Right renal cortex interstitium (tissue), 3 donors: ENCODE results near the gene ARHGDIA. TPM values are rescaled to one million over a fixed set of nuclear protein-coding genes. Genes with fewer than 3 reads are reported as not detected.

Source experiments
- DNase-seq, 3 donors: peaks; one replicate each; pipeline ENCODE4 v3.0.0-alpha.2; 2013; ENCODE audit warnings: low read depth in 3 of 3, low spot score in 2 of 3
- polyA plus RNA-seq, 3 donors: library from polyadenylated mRNA; unstranded; fragments of 120-200 nt; gene quantifications; one replicate each; pipeline ENCODE4 v1.2.1, GENCODE V29; 2013; ENCODE audit not compliant: insufficient read length in 3 of 3

The ARHGDIA gene
- polyA plus RNA-seq, 3 donors, result 132 to 153 (median 145) TPM

DNA sequence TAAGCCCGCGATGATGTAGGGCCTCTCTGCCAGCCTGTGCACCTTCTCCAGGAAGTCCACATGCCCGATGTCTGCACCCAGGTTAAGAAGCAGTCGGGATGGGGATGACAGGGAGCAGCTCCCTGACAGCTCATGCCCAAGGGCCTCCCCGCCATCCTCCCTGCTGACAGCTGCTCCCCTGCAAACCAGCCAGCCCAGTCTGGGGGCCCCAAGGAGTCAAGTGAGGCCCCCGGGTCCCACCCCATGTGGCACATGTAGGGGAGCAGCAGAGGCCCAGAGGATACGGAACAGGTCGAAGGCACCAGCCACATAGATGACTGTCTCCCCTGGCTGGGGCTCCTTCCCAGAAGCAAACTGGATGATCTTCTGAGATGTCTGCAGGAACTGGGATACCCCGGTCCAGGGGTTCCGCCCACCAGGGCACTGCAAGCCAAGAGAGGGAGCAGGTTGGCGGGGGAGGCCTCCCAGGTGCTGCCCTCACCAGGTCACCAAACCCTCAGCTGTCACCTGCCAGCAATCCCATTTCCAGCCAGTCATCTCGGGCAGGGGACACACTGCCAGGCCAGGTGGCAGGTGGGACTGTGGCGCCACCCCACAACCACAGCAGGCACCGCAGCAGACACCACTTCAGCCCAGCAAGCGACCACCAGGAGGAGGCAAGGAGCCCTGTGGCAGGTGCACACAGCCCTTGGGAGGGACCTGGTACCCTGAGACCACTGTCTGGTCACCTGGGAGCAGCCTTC lies 35.5 kb upstream of the ARHGDIA start:
- DNase-seq, result no peak

GRCh38 chr17:81905993-81906392 lies 34.9 kb upstream of the ARHGDIA start:
- DNase-seq, result no peak

- no peak for DNase-seq
These were observed 34.3 kb upstream of the ARHGDIA start for GRCh38 chr17:81905424-81905875.

GRCh38 chr17:81904600-81905423 lies 33.7 kb upstream of the ARHGDIA start:
- no peak for DNase-seq

DNA sequence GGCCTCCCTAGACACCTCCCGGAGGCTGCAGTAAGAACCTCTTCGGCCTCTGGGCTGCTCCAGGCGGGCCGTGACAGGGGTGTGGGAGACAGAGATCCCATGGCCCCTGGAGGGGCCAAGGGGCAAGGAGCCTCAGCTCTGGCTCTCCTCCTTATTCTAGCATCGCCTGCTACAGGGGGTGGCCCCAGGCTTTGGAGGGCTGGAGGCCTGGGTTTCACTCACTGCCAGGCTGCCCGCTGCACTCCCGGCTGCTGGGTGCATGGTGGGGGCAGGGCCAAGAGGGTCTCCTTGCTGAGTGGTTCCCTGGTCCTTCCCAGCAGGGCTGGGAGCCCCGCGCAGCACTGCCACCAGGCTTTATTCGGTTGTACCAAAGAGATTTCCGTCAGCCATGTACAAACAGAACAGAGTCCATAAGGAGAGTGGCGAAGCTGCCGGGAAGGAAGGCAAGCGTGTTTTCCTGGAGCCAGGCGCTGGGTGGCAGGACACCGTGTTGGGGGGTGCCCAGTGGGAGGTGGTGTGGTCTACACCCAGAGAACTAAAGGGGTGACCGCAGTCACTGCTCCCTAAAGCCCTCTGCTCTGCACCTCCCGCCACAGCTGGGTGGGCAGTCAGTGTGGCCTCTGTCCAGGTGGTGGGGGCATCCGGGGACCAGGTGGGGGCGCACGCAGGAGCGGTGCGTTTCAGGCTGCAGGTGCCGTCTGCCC lies 32.9 kb upstream of the ARHGDIA start:
- no peak for DNase-seq

DNA sequence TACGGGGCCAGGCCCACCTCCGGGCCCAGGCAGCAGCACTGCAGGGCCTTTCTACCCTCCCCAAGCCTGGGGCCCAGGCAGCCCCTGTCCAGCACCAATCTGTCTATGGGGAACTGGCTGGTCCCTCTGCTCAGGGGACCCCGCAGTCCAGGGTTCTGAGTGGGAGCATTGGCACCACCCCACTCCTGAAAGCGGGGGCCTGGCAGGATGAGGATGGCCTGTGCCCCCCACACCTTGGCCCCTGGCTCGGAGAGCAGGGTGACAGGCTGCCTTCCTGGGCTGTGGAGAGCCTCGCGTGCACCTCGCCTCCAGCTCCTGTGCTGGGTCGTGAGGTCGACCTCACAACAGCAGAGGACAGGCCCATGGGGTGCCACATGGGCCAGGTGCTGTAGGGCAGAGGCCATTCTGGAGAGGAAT lies 32.3 kb upstream of the ARHGDIA start:
- no peak for DNase-seq

GRCh38 chr17:81902653-81903414 lies 31.7 kb upstream of the ARHGDIA start:
- no peak for DNase-seq

DNA sequence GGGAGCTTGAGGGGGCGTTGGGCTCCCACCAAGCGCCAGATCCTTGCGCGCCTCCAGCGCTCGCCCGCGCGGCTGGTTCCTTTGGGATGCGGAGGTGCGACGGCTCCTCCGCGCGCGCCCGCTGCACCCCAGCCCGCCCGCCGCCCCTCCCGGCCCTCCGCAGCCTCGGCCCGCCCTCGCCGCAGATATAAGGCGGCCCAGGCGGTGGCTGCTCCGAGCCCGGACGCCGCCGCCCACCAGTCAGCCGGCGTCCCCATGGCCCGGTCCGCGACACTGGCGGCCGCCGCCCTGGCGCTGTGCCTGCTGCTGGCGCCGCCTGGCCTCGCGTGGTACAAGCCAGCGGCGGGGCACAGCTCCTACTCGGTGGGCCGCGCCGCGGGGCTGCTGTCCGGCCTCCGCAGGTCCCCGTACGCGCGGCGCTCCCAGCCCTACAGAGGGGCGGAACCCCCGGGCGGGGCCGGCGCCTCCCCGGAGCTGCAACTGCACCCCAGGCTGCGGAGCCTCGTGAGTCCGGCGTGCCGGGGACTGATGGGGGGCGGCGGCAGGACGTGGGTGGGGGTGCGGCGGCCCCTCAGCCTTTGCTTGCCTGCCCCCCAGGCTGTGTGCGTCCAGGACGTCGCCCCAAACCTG lies 31.0 kb upstream of the ARHGDIA start, which contains the start of gene NPB:
Gene NPB (plus strand): TSS at position 216 of the 630 bp plus-strand sequence. CDS start 40 bp downstream, at position 256.
- no peak for DNase-seq

DNA sequence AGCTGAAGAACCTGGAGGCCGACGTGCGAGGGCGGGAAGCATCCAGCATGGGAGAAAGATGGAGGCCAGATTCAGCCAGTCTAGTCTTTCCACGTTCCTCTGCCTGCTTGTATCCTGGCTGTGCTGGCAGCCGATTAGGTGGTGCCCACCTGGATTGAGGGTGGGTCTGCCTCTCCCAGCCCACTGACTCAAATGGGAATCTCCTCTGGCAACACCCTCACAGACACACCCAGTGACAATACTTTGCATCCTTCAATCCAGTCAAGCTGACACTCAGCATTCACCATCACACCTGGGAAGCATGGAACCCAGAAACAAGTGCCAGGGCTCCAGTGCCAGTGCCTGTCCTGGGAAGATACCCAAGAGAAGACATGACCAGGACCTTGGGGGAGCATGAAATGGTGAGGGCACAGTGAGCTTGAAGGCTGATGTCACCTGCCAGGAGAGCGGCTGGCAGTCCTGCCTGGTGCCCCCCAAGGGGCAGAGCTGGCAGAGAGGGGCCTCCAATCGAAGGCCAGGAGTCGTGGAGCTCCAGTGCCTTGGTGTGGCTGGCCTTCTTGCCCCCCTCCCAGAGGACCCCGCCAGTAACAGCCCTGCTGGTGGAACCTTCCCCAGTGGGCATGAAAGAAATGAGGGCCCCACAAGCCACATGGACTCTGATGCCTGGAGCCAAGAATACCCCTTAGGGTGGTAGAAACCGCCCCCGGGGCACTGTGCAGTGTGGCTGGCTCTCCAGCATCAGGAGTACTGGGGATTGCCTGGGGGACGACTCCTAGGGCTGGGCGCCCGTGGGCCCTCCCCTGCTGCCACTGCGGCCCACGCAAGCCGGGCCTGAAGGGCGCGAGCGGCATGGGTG lies 30.3 kb upstream of the ARHGDIA start:
- DNase-seq, result no peak

DNA sequence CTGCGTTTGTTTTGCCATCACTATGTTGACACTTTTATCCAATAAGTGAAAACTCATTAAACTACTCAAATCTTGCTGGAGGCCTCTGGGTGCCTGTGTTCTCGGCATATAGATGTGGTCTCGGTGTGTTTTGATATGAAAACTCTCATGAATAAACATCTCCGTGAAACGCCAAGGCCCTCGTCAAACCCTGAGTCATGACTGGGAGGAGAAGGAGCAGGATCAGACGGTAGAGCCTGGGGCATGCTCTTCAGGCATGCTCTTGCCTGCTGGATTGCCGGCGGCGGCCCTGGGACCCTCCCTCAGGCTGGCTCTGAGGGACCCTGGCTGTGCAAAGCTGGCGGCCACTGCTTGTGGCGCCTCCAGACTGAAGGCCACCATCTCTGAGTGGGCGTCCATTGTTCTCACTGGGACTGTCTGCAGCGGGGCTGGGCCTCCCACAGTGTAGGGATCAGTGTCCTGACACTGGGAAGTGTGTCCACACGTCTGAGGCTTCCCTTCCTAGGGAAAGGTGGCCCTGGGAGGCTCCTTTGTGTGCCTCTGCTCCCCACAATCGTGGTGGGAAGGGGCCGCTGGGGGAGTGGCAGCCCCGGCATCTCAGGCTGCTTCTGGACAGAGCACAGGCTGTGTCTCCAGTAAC lies 29.2 kb upstream of the ARHGDIA start:
- DNase-seq, result no peak

GRCh38 chr17:81899514-81900166 lies 28.5 kb upstream of the ARHGDIA start:
- no peak for DNase-seq

GRCh38 chr17:81898885-81899284 lies 27.7 kb upstream of the ARHGDIA start:
- no peak for DNase-seq

DNA sequence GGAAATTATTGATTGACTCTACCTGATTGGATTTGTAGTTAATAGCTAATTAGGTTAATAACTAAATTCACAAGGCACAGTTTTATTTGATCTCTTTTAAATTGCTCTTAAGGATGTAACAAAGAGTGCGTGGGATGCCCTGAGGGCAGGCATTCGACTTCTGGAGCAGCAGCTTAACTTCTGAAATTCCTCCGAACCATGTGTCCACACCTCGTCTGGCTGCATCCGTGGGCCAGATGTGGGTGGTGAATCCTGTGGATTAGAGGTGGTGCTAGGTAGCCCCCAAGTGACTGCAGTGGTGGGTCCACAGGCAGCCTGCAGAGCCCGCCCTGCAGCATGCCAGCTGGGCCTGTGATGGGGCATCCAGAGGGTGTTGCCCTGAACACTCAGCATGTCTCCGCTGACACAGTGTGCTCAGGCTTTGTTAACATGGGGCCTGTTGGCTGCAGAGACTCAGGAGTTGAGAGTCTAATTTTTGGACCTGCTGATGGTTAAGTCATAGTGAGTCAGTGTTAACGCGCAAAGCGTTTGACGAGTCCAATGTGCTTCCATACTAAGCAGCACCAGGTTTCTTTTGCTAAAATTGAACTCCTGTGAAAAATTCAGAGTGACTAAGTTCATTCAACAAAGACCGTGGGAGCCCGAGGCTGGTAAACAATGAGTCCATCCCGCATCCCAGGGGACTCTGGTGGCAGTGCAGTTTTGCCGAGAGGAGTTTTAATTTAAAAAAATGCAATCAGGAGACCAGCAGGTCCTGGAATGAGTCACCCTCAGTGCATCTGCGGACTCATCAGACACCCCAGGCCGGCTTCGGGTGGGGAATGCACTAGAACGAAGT lies 27.1 kb upstream of the ARHGDIA start:
- no peak for DNase-seq

- DNase-seq, result no peak
These were observed 24.3 kb upstream of the ARHGDIA start for GRCh38 chr17:81895400-81895799.

DNA sequence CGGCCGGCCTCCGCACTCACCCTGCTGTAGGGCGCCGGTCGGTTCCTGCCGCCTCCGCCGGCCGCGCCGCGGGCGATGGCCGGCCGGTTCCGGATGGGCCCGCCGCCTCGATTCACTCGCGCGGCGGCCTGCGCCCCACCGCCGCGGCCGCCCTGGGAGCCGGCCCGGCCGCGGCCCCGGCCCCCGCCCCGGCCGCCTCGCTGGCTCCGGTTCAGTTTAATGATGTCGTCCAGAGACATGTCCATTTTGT lies 20.1 kb upstream of the ARHGDIA start:
- no peak for DNase-seq

DNA sequence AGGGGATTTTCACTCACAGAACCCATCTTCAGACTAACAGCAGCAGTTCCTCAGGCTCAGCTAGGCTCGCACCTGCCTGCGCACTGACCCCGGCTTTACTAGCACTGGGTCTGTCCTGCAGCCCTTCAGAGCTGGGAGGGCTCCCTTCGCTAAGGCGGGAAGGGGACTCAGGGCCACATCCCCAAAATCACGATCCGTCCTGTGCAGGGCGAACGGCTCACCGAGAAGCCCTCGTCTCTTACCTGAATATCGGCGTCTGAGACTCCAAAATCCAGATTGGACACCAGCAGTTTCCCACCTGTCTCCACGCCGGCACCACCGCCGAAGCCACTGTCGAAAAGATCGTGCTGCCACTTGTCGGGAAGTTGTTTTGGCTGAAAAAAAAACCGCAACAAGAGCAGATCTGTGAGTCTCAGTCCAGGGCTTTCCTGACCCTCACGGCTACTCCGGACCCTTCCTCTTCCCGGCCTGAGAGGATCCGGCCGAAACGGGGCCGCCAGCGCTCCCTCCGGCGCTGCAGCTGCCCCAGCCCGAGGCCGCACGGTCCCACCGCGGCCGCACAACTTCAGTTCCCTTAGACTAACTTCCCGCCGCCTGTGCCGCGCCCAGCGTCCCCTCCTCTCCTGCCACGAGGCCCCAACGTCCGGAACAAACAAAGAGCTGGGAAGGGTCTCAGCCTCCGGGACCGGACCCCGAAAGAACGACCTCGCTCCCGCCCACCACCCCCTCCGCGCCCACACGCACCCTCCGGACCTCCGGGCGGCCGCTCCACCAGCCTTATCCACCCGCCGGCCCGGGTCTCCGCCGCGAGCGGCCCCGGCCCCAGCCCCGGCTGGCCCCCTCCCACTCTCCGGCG lies 19.5 kb upstream of the ARHGDIA start:
- DNase-seq, result no peak

- no peak for DNase-seq
These were observed 18.5 kb upstream of the ARHGDIA start for GRCh38 chr17:81889602-81890001.
